Stimulated activated effector memory CD8-positive, alpha-beta T cell treated with anti-CD3 and anti-CD28 coated beads, Interleukin-12 subunit alpha, Interleukin-12 subunit beta, amount 100 ng/mL, for 72 hours (primary cell): ENCODE measurements around the gene MYH10.

Experiments used
- ATAC-seq: fragments of 150-1000 bp; cut with Tn5 transposase; 2 replicates; pipeline ENCODE4 v1.10.0; 2021
- DNase-seq, 2 donors: peaks; one replicate each; pipeline ENCODE4 v3.0.0; 2021 to 2022; ENCODE audit warnings: low spot score in 2 of 2
- H3K27ac Mint-ChIP-seq: one replicate; pipeline ENCODE4 v1.8.0; 2022; ENCODE audit warnings: mild to moderate bottlenecking, mixed read lengths
- H3K36me3 Mint-ChIP-seq: one replicate; pipeline ENCODE4 v1.8.0; 2022; ENCODE audit warnings: mild to moderate bottlenecking, mixed read lengths
- H3K4me1 Mint-ChIP-seq: one replicate; pipeline ENCODE4 v1.8.0; 2022; ENCODE audit warnings: mixed read lengths
- H3K4me3 Mint-ChIP-seq: one replicate; pipeline ENCODE4 v1.8.0; 2022; ENCODE audit warnings: mild to moderate bottlenecking, mixed read lengths
- H3K9me3 Mint-ChIP-seq: one replicate; pipeline ENCODE4 v1.8.0; 2022; ENCODE audit warnings: mixed read lengths

MYH10 gene

DNA sequence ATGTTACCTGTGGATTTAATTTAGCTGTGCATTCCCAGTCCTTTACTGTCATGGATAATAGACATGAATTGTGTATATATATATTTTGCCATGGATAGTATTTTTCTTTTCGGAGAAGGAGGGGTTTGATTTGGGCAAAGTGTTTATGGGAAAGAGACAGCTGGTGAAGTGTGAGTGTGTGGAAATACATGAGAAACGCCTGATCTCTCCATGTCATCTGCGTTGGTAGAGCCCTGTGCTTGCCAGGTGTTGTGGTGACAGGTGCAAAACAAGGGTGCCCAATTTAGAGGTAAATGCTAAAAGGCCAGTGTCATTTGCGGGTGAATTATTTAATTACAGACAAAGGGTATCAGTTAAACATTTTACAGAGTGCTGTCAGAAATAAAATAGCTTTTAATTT is 171.4 kb downstream of the MYH10 start:
- H3K36me3 Mint-ChIP-seq = peaks cover 96% of the 10 kb centered on the region
- H3K4me1 Mint-ChIP-seq = peaks cover 44% of the 10 kb centered on the region
- no peak for DNase-seq
- ATAC-seq = no peak
- no peaks in the 10 kb centered on the region for H3K9me3 Mint-ChIP-seq
- H3K4me3 Mint-ChIP-seq = no peak overlapping the region
- H3K27ac Mint-ChIP-seq = no peak overlapping the region

GRCh38 chr17:8458128-8458527 is 172.4 kb downstream of the MYH10 start:
- H3K4me3 Mint-ChIP-seq = no peak overlapping the region
- DNase-seq (no peak), ATAC-seq (no peak)
- H3K4me1 Mint-ChIP-seq = peaks cover 34% of the 10 kb centered on the region
- H3K9me3 Mint-ChIP-seq = no peaks in the 10 kb centered on the region
- peak overlapping the region; percentile 15 for H3K27ac Mint-ChIP-seq
- peaks cover 100% of the 10 kb centered on the region for H3K36me3 Mint-ChIP-seq

DNA sequence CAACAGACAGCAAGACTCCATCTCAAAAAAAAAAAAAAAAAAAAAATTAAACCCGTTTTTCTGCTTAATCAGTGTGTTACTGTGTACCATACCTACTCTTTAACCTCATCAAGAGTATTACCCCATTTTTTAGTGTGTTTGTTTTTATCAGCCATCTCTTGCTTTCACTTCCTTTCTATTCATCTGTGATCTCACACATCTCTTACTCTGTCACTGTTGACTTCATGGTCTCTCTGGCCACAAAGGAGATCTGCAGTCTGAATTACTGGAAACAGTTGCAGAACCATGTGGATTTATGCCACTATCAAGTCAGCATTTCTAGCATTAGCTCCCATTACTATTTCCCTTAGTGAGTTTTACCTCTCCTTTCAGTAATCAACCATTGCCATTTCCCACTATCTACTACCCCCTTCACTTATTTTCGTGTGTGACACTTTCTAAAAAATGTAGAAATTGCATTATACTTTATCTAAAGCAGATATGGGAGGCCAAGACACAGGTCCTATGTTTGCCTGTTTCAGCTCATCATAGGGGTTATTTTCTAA is 174.8 kb downstream of the MYH10 start:
- no peak for ATAC-seq
- Mint-ChIP-seq H3K27ac (peak overlapping the region; percentile 5), H3K36me3 (peaks cover 100% of the 10 kb centered on the region)

DNA sequence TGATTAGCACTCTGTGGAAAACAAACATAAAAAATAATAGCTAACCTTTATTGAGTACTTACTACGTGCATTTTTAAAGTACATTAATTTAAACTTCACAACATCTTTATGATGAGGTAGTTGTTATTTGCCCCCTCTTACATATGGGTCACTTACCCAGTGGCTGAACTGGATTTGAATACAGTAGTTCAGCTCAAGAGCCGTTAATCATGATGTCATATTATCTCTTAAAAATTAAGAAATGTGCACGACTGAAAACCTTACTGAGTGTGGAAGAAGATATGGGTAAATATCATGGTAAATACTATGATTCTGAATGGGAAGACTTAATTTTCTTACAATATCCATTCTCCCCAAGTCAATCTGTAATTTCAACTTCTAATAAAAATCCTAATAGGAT is 177.2 kb downstream of the MYH10 start:
- H3K4me1 Mint-ChIP-seq = peaks cover 23% of the 10 kb centered on the region
- no peak for ATAC-seq
- no peaks in the 10 kb centered on the region for H3K9me3 Mint-ChIP-seq
- no peak for DNase-seq
- no peak overlapping the region for H3K27ac Mint-ChIP-seq
- H3K36me3 Mint-ChIP-seq = peaks cover 100% of the 10 kb centered on the region
- no peak overlapping the region for H3K4me3 Mint-ChIP-seq

More for the DNA sequence above, 174.8 kb downstream of the MYH10 start:
- H3K4me3 Mint-ChIP-seq = no peak overlapping the region
- no peak for DNase-seq
- H3K9me3 Mint-ChIP-seq = no peaks in the 10 kb centered on the region
- peaks cover 26% of the 10 kb centered on the region for H3K4me1 Mint-ChIP-seq

DNA sequence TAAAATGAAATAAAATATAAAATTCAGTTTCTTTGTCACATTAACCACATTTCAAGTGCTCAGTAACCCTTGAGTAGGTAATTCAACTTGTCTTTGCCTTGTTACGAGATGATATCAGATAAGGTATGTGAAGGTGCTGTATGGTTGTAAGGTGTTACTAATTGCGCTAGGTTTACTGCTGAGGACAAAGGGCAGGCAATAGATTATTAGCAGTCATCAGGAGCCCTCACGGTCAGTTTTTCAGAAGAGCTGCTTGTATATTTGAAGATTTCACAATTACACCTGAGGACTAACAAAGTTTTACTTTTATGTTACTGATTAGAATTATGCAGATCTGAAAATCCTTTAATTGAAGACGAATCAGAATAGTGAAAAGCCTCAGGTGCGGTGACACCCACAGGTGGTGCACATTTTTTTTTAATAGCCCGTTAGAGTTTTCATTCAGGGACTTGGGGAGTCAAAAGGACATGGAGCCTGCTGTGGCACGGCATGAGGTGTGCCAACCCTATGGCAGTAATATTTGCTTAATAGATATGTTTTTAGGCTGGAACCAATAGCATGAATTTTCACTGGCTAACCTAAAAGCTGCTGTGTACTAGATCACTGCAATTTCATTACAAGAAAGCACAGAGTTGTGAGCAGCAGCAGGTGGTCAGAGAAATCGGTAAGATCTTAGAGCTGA is 178.5 kb downstream of the MYH10 start:
- no peak for DNase-seq
- Mint-ChIP-seq H3K36me3 (peaks cover 100% of the 10 kb centered on the region), H3K9me3 (no peaks in the 10 kb centered on the region), H3K4me1 (peaks cover 11% of the 10 kb centered on the region), H3K27ac (no peak overlapping the region), H3K4me3 (no peak overlapping the region)
- ATAC-seq = no peak

- Mint-ChIP-seq H3K4me3 (no peak overlapping the region), H3K9me3 (no peaks in the 10 kb centered on the region), H3K4me1 (peaks cover 10% of the 10 kb centered on the region), H3K27ac (no peak overlapping the region), H3K36me3 (peaks cover 100% of the 10 kb centered on the region)
- DNase-seq (no peak), ATAC-seq (no peak)
These were observed 182.2 kb downstream of the MYH10 start for GRCh38 chr17:8448310-8448709.

GRCh38 chr17:8447799-8448198 is 182.7 kb downstream of the MYH10 start:
- Mint-ChIP-seq H3K9me3 (no peaks in the 10 kb centered on the region), H3K4me3 (no peak overlapping the region), H3K36me3 (peaks cover 100% of the 10 kb centered on the region), H3K27ac (no peak overlapping the region), H3K4me1 (peaks cover 15% of the 10 kb centered on the region)
- ATAC-seq (no peak), DNase-seq (no peak)

- ATAC-seq = no peak
- no peak overlapping the region for H3K4me3 Mint-ChIP-seq
- no peak for DNase-seq
- no peaks in the 10 kb centered on the region for H3K9me3 Mint-ChIP-seq
- H3K4me1 Mint-ChIP-seq = peaks cover 32% of the 10 kb centered on the region
- H3K27ac Mint-ChIP-seq = no peak overlapping the region
- H3K36me3 Mint-ChIP-seq = peaks cover 95% of the 10 kb centered on the region
These were observed 185.0 kb downstream of the MYH10 start for GRCh38 chr17:8445536-8445935.

GRCh38 chr17:8444494-8444893 is 186.0 kb downstream of the MYH10 start:
- no peak for DNase-seq
- Mint-ChIP-seq H3K27ac (peak overlapping the region; percentile 20), H3K4me3 (no peak overlapping the region), H3K9me3 (no peaks in the 10 kb centered on the region), H3K36me3 (peaks cover 95% of the 10 kb centered on the region), H3K4me1 (peaks cover 39% of the 10 kb centered on the region)
- ATAC-seq = no peak

- DNase-seq (no peak), ATAC-seq (no peak)
- Mint-ChIP-seq H3K4me3 (no peak overlapping the region), H3K4me1 (peaks cover 41% of the 10 kb centered on the region), H3K36me3 (peaks cover 95% of the 10 kb centered on the region), H3K9me3 (no peaks in the 10 kb centered on the region), H3K27ac (peak overlapping the region; percentile 20)
These were observed 186.8 kb downstream of the MYH10 start for GRCh38 chr17:8443756-8444155.

- no peaks in the 10 kb centered on the region for H3K9me3 Mint-ChIP-seq
- ATAC-seq (no peak), DNase-seq (no peak)
- H3K4me1 Mint-ChIP-seq = peaks cover 45% of the 10 kb centered on the region
- no peak overlapping the region for H3K4me3 Mint-ChIP-seq
- H3K27ac Mint-ChIP-seq = no peak overlapping the region
- peaks cover 93% of the 10 kb centered on the region for H3K36me3 Mint-ChIP-seq
These were observed 188.2 kb downstream of the MYH10 start for GRCh38 chr17:8442310-8442709.

DNA sequence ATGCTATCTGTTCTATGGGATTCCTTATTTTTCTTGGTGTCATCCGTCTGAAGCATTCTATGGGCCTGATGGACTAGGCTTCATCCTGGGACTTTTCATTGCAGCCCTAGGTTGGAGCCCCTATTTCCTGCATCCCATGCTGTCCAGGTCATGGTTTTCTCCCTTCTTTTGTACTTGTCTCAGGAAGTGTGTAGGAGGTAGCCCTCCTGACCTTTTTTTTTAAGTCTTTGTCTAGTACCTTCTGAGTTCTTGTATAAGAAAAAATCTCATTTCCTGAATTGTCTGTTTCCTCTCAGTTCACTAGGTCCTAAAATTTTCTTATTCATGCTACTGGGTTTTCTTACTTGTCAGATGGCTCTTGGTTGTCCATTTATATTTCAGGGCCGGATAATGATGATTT is 188.8 kb downstream of the MYH10 start:
- ATAC-seq = no peak

DNA sequence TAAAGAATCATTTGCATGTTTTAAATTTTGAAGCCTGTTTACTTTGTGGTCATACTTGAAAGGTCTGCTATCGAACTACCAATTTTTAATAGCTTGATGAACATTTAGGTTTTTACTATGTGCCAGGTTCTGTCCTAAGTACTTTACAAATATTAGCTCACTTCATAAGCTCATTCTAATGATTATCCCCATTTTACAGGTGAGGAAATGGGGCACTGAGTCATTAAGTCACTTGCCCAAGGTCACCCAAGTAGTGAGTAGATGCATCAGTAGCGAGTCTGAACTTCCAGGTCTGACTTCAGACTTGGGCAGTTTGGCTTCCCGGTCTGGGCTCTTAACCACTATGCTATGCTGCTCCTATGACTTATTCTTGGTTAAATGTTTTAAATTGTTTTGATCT is 190.8 kb downstream of the MYH10 start:
- DNase-seq (no peak), ATAC-seq (no peak)
- peaks cover 77% of the 10 kb centered on the region for H3K36me3 Mint-ChIP-seq
- H3K27ac Mint-ChIP-seq = no peak overlapping the region
- no peaks in the 10 kb centered on the region for H3K9me3 Mint-ChIP-seq
- peaks cover 52% of the 10 kb centered on the region for H3K4me1 Mint-ChIP-seq
- no peak overlapping the region for H3K4me3 Mint-ChIP-seq

More for the DNA sequence above, 188.8 kb downstream of the MYH10 start:
- Mint-ChIP-seq H3K27ac (peak overlapping the region; percentile 45), H3K36me3 (peaks cover 87% of the 10 kb centered on the region), H3K4me1 (peaks cover 48% of the 10 kb centered on the region), H3K9me3 (no peaks in the 10 kb centered on the region), H3K4me3 (no peak overlapping the region)
- no peak for DNase-seq

DNA sequence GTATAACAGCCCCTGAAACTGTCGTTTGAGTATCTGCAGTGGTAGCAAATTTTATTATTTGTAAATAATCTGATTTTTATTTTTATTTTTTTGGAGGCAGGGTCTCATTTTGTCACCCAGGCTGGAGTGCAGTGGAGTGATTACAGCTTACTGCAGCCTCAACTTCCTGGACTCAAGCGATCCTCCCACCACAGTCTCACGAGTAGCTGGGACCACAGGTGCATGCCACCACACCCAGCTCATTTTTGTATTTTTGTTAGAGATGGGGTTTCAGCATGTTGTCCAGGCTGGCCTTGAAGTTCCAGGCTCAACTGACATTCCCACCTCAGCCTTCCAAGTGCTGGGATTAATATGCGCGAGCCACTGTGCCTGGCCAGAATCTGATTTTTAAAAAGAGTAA is 192.1 kb downstream of the MYH10 start:
- ATAC-seq = no peak
- no peaks in the 10 kb centered on the region for H3K9me3 Mint-ChIP-seq
- H3K4me1 Mint-ChIP-seq = peaks cover 43% of the 10 kb centered on the region
- no peak overlapping the region for H3K27ac Mint-ChIP-seq
- peak overlapping the region; percentile 96 for H3K4me3 Mint-ChIP-seq
- peaks cover 65% of the 10 kb centered on the region for H3K36me3 Mint-ChIP-seq
- DNase-seq = no peak

DNA sequence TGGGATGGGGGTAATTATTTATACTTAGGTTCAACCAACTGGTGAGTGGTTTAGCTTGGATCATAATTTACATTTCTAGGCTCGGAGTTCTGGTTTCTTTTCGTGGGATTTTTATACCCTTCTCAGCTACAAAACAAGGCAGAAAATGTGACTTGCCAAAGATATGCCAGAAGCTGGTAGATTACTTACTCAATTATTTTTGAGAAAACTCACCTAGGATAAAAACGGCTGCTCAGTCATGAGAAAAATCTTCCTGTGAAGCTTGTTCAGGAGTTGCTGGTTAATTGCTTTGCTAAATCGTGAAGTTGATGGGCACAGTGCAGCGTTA is 193.7 kb downstream of the MYH10 start:
- Mint-ChIP-seq H3K4me1 (peaks cover 33% of the 10 kb centered on the region), H3K4me3 (peak overlapping the region; percentile 96), H3K9me3 (no peaks in the 10 kb centered on the region)

GRCh38 chr17:8436169-8436843 is 194.2 kb downstream of the MYH10 start:
- Mint-ChIP-seq H3K4me3 (peak overlapping the region; percentile 96), H3K36me3 (peaks cover 48% of the 10 kb centered on the region), H3K4me1 (peaks cover 28% of the 10 kb centered on the region), H3K9me3 (no peaks in the 10 kb centered on the region), H3K27ac (peak overlapping the region; percentile 96)
- peak; percentile 82 for ATAC-seq
- DNase-seq = peak; percentile 56 to 84

More for the DNA sequence above, 193.7 kb downstream of the MYH10 start:
- ATAC-seq (no peak), DNase-seq (no peak)
- H3K27ac Mint-ChIP-seq = peak overlapping the region; percentile 96
- H3K36me3 Mint-ChIP-seq = peaks cover 49% of the 10 kb centered on the region
